GM19239 (cell line): ENCODE data around the gene MCIDAS.

Experiments
- DNase-seq: peaks from one replicate; pipeline ENCODE4 v3.0.0; 2011; ENCODE audit warnings: low spot score; ENCODE audit not compliant: insufficient read length
- FAIRE-seq: peaks from 2 replicates; lab custom pipeline; 2011; peaks lifted over from hg19 to GRCh38; lab: Jason Lieb, UNC

Gene MCIDAS

DNA sequence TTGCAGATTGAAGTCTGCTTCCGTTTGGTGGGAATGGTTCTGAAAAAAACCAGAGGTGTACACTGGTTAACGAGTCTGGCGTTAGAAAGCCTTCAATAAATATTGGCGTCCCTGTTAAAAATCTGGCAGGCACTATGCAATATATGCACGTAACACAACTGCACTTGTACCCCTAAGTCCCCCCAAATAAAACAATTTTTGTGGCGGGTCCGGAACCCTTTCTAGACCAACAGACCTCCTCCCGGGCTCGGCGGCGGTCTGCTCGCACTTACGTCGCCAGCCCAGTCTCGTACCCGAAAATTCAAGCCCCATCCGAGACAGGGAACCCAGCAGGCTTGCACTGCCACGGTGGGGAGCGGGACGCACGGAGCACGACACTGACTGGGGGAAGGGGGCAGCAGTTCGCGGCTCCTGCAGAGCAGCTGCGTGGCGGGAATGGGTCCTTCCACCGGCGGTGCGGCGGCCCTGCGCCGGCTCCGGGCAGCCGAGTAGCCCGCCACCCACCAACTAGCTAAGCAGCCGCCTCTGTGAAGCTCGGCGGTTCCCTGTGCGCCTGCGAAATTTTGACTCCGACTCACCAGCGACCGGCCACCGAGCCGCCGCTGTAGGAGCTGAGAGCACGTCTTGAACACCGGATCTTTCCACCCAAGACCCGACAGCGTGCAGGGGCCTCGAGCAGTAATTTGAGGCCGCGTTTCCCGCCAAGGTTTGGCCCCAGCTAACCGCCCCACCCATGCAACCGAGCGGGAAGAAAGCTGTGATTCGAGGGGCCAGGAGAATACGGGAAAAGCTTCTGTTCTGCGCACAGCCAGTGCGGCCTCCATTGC, 3.9 kb downstream of the MCIDAS start:
- FAIRE-seq (no peak), DNase-seq (peak; percentile 4)

DNA sequence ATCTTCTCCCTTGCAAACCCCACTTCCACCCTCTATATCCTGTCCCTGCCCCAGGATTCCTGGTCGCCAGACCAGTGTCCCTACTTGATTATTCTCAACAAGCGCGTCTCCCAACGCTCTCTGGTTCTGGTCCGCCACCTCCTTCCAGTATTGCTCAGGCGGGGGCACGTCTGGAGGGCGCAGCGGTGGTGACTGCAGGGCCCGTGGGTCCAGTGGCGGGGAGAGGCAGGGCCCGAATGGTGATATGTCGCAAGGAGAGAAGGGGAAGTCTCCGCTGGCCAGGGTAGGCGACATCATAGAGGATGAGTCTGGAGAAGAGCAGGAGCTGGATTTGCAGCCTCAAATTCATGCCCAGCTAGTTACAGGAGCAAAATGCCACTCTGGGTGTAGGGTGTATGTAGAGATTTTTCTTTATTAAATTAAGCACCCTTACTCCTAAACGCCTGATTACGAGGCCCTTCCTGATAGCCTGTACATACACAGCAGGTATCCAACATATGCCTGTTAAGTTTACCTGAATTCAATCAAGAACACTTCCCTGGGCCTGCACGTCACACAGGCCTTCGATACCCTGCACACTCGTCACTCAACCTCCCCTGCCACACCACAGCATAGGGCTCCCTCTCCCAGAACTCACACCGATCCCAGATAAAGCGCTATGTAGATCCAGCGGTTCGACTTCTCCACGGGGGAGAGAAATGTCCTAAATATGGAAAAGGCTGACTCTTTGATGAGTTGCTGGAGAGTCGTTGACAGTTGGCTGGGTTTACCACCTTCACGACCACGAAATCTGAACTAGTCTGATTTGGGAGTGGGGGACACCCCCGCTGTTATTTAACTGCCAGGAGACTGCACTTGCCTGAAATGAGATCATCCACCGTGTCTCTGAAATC, 4.8 kb downstream of the MCIDAS start:
- FAIRE-seq (no peak), DNase-seq (peak; percentile 4)

DNA sequence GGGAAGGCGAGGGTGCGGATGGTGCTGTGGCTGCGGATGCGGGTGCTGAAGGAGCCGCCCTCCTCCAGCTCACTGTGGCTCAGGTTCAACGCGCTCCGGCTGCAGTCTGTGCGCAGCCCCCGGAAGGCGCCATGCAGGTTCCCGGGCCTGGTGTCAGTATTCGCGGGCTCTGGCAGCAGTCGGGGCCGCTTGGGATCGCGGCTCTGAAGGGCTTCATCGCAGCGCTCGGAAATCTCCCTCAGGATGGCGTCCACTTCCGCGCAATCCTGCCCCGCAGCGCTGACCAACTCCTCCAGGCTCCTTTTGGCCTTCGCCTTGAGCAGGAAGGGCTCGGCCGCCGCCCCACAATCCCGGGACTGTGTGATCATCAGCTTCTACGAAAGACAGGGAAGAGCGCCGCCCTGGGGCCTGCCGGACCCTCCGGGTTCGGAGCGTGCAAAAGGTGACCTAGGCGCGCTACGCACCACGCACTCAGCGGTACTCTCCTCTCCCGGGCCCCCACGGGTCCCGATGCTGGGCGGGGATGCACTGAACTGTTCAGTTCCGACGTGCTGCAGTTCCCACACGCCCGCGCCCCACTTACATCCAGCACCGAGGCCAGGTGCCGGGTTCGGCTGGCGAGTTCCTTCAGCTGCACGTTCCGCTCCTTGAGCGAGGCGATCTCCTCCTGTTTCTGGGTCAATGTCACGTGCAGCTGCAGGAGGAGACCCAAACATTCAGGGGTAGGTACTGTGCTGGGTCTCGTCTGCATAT, 6.5 kb downstream of the MCIDAS start:
- DNase-seq (no peak), FAIRE-seq (no peak)

DNA sequence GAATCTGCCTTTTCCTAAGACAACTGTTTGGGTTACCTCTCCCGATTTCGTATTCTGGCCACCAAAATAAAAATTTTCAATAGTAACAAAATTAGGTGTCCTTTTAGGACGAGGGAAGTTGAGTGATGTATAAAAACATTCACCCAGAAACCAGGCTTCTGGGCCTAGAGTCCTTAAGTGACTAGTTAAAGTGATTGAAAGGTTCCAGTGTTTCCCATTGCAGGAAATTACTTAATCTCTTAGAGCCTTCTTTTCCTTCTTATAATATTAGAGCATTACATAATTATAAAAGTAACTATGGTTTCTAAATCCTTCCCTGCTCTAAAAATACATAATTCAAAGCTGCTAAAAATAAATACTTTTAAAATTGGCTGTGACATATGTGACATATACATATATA, 7.3 kb downstream of the MCIDAS start:
- DNase-seq (no peak), FAIRE-seq (no peak)

DNA sequence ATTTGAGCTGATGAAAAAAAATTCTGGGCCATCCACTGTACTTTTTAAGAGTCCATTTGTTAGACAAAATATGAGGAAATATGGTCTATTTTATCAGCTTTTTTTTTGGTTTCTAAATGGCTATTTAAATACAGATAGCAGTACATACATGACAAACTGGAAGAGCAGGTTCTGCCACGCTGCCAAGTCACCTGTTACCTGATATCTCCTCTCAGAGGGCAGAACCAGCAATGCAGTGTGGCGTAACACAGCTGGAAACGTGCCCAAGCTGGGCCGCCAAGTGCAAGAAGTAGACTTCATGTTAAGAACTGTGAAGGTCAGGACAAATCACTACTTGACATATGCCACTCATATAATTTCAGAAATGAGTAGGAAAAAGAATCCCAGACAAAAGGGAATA, 8.1 kb downstream of the MCIDAS start:
- DNase-seq (no peak), FAIRE-seq (no peak)

DNA sequence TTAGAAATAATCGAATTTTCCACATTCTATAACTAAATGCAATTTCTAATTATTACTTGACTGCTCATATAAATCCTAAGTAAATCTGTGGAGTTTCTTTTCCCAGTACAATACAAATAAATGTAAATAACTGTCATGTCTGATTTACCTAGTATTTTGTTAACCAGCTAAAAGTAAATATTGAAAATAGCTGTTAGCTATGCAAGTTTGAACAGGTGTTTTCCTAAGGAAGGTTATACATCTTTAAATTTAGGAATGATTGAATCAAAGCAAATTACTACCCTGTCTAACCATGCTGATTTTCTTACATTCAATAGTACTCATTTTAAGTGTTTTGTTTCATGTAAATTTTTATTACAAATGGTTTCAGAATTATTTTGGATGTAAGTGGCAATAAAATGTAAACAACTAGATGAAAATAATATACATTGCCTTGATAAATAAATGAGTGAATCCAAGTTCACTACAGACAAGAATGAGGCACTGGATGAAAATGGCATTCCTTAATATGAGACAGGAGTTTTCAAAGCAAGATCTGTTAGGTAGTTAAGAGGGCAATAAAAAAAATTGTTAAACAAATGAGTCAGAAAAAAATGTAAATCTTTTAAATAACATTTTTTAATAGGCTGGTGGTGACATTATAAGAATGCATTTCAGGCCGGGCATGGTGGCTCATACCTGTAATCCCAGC, 15.8 kb downstream of the MCIDAS start:
- FAIRE-seq, result no peak

DNA sequence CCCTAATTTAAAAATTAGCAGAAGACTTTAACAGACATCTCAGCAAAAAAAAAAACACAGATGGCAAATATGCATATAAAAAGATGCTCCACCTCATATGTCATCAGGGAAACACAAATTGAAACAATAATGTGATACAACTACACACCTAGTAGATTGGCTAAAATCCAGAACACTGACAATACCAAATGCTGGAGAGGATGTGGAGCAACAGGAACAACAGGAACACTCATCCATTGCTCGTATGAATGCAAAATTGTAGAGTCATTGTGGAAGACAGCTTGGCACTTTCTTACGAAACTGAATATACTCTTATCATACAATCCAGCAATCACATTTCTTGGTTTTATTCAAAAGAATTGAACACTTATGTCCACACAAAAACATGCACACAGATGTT, 22.1 kb downstream of the MCIDAS start:
- FAIRE-seq (no peak), DNase-seq (no peak)

More for the DNA sequence above, 15.8 kb downstream of the MCIDAS start:
- DNase-seq, result no peak

DNA sequence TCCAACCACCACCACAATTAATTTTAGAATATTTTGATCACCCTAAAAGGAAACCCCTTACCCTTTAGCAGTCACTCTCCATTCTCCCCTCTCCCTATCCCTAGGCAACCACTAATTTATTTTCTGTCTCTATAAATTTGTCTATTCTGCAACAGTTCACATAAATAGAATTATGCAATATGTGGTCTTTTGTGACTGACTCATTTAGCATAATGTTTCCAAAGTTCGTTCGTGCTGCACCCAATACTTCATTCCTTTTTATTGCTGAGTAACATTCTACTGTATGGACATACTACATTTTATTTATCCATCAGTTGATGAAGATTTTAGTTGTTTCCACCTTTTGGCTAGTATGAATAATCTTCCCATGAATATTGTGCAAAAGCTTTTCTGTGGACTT, 36.0 kb downstream of the MCIDAS start:
- DNase-seq (no peak), FAIRE-seq (no peak)

DNA sequence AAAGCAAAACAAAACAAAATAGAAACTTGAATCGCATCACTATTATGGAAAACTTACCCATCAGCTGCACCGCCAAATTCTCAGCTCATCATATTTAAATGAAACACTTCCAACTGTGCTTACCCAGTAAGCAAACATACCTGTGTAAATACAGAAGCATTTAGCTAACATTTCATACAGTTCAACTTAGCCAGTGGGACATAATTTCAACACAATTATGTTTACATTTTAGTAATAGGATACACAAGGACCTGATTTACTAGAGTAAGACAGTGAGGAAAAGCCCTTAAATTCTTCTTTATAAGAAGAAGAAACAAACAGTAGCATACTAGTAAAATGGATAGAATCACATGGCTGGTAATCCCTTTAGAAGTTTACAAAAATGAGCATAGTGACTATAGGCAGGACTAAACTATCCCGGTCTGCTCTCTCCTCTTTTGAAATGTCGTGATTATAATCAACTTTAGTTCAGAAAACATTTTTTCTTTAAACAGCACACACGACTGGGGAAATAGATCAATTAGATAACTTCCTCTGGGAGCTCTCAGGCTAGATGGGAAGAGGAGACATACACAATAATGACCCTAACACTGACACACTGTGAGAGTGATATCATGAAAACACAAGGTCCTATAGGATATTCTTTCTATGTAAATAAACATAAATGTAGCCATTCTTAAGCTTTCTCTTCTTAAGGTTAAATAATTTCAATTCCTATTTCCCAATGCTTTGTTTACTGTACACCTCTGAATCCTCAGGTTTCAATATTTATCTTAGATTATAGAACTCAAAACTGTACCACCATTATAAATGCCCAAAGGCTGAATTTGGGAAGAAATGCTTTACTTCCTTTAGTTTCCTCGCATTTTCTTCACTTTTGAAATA, 38.2 kb downstream of the MCIDAS start:
- FAIRE-seq, result no peak
- DNase-seq, result no peak

DNA sequence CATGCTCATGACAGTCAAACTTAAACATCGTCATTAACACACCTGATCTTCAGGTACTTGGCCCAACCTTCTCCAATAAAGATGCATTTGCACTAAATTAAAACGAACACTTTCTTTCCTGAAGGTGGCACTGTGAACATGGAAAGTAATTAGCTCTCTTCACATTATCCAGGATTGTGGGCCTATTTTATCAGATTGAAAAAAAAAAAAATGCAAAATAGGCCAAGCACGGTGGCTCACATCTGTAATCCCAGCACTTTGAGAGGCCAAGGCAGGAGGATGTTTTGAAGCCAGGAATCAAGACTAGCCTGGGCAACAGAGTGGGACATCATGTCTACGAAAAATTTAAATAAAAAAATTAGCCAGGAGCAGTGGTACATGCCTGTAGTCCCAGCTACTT, 39.7 kb downstream of the MCIDAS start:
- FAIRE-seq, result no peak
- DNase-seq, result no peak

DNA sequence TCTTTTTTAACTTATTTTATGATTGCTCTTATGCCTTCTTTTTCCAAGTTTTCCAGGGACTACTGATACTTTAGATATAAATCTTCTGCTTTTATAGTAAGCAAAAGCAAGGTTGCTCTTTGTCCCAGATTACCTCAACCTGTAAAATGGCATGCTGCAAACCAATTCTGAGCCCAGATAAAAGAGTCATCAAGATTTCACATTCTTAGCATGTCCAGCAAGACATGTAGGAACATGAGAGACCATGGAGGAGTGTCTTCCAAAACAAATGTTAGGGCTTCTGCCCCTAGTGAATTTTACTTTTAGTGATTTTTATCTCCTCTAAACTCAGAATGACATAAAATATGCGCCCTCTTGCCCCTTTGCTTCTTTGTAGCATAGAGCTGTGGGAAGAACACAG, 47.1 kb downstream of the MCIDAS start:
- FAIRE-seq, result no peak

DNA sequence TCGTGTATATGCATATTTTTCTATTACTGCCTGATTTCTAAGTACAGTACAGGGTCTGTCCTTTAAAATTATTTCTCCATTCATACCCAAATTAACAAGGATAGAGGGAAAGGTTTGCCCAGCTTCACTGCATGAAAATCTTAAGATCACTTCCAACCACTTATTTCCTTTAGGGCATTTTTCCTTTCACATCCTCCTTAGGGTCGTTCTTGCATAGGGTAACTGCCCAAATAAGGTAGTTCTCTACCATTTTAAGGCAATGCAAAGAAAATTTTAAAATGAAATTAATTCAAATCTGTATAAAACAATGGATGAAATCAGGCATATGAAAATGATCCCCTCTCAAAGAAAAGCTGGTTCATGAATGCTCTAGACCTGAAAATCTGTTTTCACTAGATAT, 50.0 kb downstream of the MCIDAS start:
- DNase-seq (no peak), FAIRE-seq (peak; percentile 51)

More for the DNA sequence above, 47.1 kb downstream of the MCIDAS start:
- DNase-seq, result no peak

DNA sequence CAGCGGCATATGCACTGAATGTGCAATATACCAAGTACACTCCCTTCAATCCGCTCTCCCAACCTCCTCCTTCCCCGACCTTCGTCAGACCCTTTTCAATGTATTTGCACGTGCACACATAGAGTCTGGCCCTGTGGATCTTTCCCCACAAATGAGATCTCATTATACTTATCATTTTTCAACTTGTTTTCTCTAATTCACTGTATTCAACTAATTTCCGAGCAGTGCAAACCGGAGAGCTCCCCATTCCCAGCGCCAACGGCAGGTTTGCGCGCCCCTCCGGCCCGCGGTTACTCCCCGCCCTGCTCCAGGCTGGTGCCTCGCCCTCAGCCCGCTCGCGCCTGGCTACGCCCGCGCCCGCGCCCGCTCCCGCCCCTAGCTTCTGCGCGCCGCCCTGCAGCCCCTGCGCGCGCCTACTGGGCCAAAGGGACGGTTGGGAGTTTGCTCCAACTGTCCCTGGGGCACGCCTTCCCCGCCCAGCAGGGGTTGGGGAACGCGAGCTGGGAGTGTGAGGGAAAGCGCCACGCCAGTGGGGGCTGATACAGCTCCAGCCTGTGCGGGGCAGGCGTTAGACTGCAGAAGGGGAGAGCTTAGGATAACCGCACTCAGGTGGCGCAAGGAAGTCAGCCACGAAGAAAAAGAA, 50.8 kb downstream of the MCIDAS start:
- no peak for FAIRE-seq
- DNase-seq, result no peak

DNA sequence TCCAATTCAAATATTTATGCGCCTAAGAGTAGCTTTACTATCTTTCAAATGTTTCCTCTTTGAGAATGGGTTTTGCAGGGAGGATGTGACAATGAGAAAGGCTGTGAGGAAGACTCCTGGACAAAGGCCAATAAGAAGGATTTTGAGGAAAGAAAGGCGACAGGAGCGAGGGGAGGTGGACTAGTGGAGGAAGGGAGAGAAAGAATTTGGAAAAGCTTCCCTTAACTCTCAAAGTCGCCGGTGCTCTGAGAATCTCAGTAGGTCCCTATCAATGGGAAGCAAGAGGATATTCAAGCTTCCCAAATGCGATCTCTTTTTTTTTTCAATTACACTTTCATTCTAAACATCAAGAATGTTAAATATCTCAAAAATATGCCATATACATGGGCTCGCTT, 51.3 kb downstream of the MCIDAS start:
- no peak for DNase-seq
- FAIRE-seq, result no peak

DNA sequence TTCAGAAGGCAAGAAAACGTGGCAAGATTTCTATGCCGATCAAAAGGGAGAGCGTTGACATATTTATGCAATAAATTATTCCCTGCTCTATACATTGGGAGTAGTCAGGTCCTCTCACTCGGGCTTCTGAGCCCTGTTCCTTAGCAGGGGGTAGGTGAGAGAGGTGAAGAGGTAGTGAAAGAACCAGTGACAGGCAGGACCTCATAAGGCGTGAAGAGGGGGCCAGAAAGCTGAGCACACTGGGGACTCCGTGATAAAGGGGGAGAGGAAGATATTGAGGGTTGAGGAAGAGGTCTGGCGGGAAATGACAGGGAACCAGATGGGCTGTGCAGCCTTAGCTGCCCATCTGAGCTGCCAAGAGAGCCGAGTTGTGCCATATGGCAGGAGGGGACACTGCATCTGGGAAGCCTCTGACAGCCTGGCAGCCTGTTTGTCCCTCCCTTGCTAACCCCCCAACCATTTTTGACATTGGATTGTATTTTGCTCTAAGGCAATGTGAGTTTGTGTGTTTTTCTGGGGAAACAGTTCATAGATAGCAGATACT, 53.4 kb downstream of the MCIDAS start:
- FAIRE-seq, result no peak
- no peak for DNase-seq

DNA sequence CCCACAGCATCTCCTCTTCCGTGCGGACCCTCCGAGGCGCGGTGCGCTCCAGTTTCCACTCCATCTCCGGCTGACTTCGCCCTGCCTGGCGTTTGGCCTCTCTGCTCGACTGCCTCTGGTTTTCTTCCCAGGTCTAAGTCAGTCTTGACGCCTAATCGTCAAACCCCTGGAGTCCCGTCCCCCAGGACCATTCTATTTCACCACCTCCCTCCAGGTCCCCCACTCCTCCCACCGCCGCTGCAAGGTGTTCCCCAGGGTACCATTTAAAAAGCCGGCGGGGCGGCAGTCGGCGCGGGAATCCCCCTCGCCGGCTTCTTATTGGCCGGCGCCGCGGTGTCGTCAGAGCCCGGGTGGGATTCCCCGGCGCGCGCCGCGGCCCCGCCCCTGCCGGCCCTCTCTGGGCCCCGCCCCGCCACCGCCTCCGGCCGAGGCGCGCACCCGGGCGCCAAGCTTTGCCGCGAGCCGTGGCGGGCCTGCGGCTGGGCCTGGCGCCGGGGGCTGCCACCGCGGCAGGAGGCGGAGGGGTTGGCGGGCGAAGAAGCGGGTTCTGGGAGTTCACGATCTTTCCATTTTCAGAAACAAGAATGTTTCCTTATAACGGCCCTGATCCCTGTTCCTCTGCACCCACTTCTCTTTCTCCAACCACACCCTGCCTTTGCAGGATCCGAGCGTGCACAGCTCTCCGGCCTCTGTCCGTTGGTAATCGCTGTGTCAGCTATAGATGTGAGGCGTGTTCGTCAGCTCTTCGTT, 54.0 kb downstream of the MCIDAS start, which contains the start of gene CDC20B:
TSS of gene CDC20B (minus strand) at position 241 of the 750 bp plus-strand sequence. CDS start at position 64, 177 bp downstream.
- peak; percentile 87 for DNase-seq
- FAIRE-seq, result no peak

DNA sequence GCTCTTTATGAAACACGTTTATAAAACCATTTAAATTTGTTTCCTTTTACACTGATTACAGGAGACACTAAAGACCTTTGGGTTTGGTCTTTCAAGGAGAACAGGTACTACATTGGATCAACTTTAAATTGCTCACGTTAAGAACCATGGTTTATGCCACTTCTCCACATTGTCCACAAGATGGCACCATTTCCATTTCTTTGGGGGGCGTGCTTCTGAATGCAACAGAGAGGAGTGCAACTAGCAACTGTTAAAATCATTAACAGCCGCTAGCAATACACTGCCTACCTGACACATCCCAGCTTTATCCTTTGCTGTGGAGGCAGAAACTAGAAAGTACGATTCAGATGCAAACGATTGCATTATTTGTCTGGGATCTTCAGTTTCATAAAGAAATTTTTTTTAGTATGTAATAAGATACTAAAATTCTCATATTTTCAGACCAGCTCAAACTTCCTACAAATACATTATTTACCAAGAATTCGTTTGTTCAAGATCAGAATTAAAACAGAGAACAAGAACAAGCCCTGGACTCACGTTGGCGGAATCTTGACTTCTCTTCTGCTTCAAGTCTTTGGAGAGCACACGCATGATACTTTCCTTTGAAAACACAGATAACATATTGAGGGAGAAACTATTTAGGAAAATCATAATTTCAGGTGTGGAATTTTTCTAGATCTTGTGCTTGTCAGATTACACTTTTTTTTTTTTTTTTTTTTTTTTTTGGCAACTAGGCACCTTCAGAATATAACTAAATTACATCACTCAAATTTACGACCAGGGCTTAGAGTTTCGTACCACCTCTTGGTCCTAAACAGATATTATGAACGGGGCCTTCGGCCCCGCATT, 54.8 kb downstream of the MCIDAS start:
- FAIRE-seq (peak; percentile 96), DNase-seq (peak; percentile 70)
